AG04450 (cell line): ENCODE results near the gene SLC34A1. TPM values are rescaled to one million over a fixed set of nuclear protein-coding genes. Genes with fewer than 3 reads are reported as not detected.
"Not testable (repeated sequence)": the region's sequence is repeated elsewhere in the genome, so short reads cannot be mapped to it uniquely, and the experiment has no call there.

Experiments used
- CTCF ChIA-PET: fragments of 300-600, 350-600 bp; formaldehyde crosslinking; extraction: SDS; loops from one replicate; lab custom pipeline; 2022; ENCODE audit warnings: antibody characterized with exemption, inconsistent platforms; lab: Charles Lee
- POLR2A ChIA-PET: fragments of 350-600 bp; formaldehyde crosslinking; extraction: SDS; loops from one replicate; lab custom pipeline; 2021; ENCODE audit warnings: antibody characterized with exemption, inconsistent platforms; lab: Yijun Ruan, JAX
- DNase-seq: peaks from one replicate; pipeline ENCODE4 v3.0.0-alpha.2; 2011; ENCODE audit warnings: low read depth, low spot score
- H3K27ac ChIP-seq: one replicate; pipeline ENCODE4 v1.5.1; 2012; ENCODE audit warnings: low read depth, low read length, control low read depth
- H3K27me3 ChIP-seq: one replicate; pipeline ENCODE4 v1.6.0; 2012; ENCODE audit warnings: low read length; ENCODE audit not compliant: control insufficient read depth, insufficient read depth
- H3K4me3 ChIP-seq: 2 replicates; pipeline ENCODE4 v1.5.1; 2011; ENCODE audit warnings: mild to moderate bottlenecking, low read depth, low read length, control low read depth
- H3K9me3 ChIP-seq: 2 replicates; pipeline ENCODE4 v1.5.1; 2012; ENCODE audit warnings: low read length; ENCODE audit not compliant: control insufficient read depth, insufficient read depth
- CTCF ChIP-seq: IDR thresholded peaks from 2 replicates; pipeline ENCODE4 v1.5.1; 2011; ENCODE audit warnings: low read depth, low read length, control low read depth, inconsistent platforms
- polyA plus RNA-seq: library from polyadenylated mRNA; depleted of rRNA; stranded (reverse); fragments of >200 nt; gene quantifications from 2 replicates; pipeline ENCODE4 v1.2.3, GENCODE V29; 2011

The SLC34A1 gene
- polyA plus RNA-seq, 1 experiment = not detected

GRCh38 chr5:177409043-177409801 is 25.0 kb downstream of the SLC34A1 start, which contains the start of gene F12:
Gene F12 (minus strand): TSS chr5:177409564. CDS start chr5:177409527, 37 bp downstream.
- no peak within 1 kb of the TSS for H3K4me3 ChIP-seq
- ChIA-PET CTCF (interaction anchor here (0.6 to 1.7 kb wide), 5 partner anchors 19 to 92 kb away, joined by 3 to 13 read pairs (median 5); no protein-coding TSS in a partner anchor), POLR2A (interaction anchor here (1.3 kb wide), 1 partner anchor 17 kb away, joined by 4 read pairs; the partner anchor contains the start of gene GRK6)
- H3K9me3 ChIP-seq = no peaks in the 10 kb centered on the region; the same call in 1 of the 2 replicates
- H3K27me3 ChIP-seq = peaks cover 21% of the 10 kb centered on the region
- no peak for DNase-seq
- TF ChIP-seq CTCF = no peak
- H3K27ac ChIP-seq = no peak within 1 kb of the TSS

- ChIA-PET POLR2A (no interaction called here), CTCF (interaction anchor here (1.1 kb wide), 1 partner anchor 107 kb away, joined by 5 read pairs; the partner anchor contains the start of genes PRELID1 and RAB24)
- H3K4me3 ChIP-seq = no peak overlapping the region
- no peak for TF ChIP-seq CTCF
- H3K27me3 ChIP-seq = peaks cover 18% of the 10 kb centered on the region
- DNase-seq = no peak
- H3K9me3 ChIP-seq = no peaks in the 10 kb centered on the region; the same call in 1 of the 2 replicates
- H3K27ac ChIP-seq = no peak overlapping the region
Observed at GRCh38 chr5:177410575-177410974, 26.3 kb downstream of the SLC34A1 start.

- no peak for TF ChIP-seq CTCF
- peaks cover 18% of the 10 kb centered on the region for H3K27me3 ChIP-seq
- no peak overlapping the region for H3K4me3 ChIP-seq
- no peak for DNase-seq
- no peaks in the 10 kb centered on the region; the same call in 1 of the 2 replicates for H3K9me3 ChIP-seq
- ChIA-PET POLR2A (no interaction called here), CTCF (interaction anchor here (2.5 to 2.7 kb wide), 2 partner anchors 8 to 23 kb away, joined by 9 to 13 read pairs; no protein-coding TSS in a partner anchor)
- H3K27ac ChIP-seq = no peak overlapping the region
Observed at GRCh38 chr5:177412603-177413233, 28.5 kb downstream of the SLC34A1 start.

- no peak overlapping the region for H3K4me3 ChIP-seq
- ChIA-PET POLR2A (no interaction called here), CTCF (interaction anchor here (0.5 to 2.7 kb wide), 4 partner anchors 10 to 32 kb away, joined by 3 to 13 read pairs (median 6); partner anchors contain the start of gene PRR7)
- no peak for DNase-seq
- TF ChIP-seq CTCF = no peak
- no peaks in the 10 kb centered on the region; the same call in 1 of the 2 replicates for H3K9me3 ChIP-seq
- H3K27me3 ChIP-seq = peaks cover 11% of the 10 kb centered on the region
- H3K27ac ChIP-seq = no peak overlapping the region
Observed at GRCh38 chr5:177414481-177414880, 30.2 kb downstream of the SLC34A1 start.

- not testable (repeated sequence) for DNase-seq, H3K9me3 ChIP-seq, H3K4me3 ChIP-seq, H3K27me3 ChIP-seq, H3K27ac ChIP-seq
- ChIA-PET CTCF (interaction anchor here (5.0 kb wide), 1 partner anchor 13 kb away, joined by 34 read pairs; no protein-coding TSS in a partner anchor), POLR2A (interaction anchor here (0.9 kb wide), 1 partner anchor 10 kb away, joined by 3 read pairs; the partner anchor contains the start of gene GRK6)
Observed at GRCh38 chr5:177417081-177417480, 32.8 kb downstream of the SLC34A1 start.
